Measurements from ENCODE around the gene TYMP.

GRCh38 chr22:50489363-50490243 lies 40.2 kb downstream of the TYMP start:
- TF ChIP-seq CTCF (IDR thresholded peaks at IDR 0.05; ENCODE audit: low read length) (no peak), EZH2 (optimal IDR thresholded peaks at IDR 0.05; ENCODE audit: low read depth, low read length) (no peak), EZH2phosphoT487 (IDR thresholded peaks at IDR 0.05; ENCODE audit: low read length) (no peak)
